ENCODE results near the gene EIF3K. TPM values are rescaled to one million over a fixed set of nuclear protein-coding genes. Genes with fewer than 3 reads are reported as not detected.
A peak's percentile ranks its signal among the peaks of the same experiment; 100 is the strongest.

EIF3K gene
- total and polyA plus RNA-seq, 11 donors, result 447 to 1,239 (median 622) TPM

DNA sequence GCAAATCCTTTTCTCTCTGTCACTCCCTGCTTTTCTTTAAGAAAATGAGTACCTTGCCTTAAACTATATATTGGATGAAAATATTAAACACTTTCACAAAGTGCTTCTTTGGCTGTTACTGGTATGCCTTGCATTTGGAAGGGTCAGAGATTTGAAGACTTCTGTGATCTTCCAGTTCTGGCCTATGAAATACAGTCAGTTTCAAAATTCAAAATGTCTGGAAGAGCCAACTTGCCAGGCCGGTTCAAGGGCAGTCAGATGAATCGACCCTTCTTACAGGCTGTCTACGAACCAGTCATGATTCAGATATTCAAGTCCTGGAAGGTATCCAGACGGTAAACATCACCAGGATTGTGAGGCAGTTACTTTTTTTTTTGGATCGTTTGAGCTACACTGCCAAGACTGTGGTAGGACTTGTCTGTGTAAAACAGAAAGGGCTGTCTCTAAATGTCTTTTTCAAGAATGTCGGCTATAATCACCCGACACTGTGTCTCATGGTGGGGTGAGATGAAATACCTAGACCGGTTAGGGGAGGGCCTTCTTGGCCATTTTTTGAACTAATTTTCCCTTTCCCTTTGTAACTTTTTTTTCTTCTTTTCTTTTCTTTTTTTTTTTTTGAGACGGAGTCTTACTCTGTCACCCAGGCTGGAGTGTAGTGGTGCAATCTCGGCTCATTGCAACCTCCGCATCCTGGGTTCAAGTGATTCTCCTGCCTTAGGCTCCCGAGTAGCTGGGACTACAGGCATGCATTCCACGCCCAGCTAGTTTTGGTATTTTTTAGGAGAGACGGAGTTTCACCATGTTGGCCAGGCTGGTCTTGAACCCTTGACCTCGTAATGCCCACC lies 39.7 kb downstream of the EIF3K start:
- intact Hi-C loops (cut with DNase I), result loop anchor here in 5 of 10 donors (5.0 to 10.0 kb wide), 3 partner anchors 34 to 176 kb away; partner anchors contain the start of gene ECH1 (in 1 of the 5)
- ATAC-seq (peak; percentile 74 to 83 (median 76)), DNase-seq (peak in 1 of 5 donors; percentile 66)
- Histone ChIP-seq H3K4me1 (peaks cover 55 to 100% (median 99%) of the 10 kb centered on the region in 12 donors), H3K27ac (peak overlapping the region; percentile 71 to 99 (median 96)), H3K4me3 (peak overlapping the region in 5 of 12 donors; percentile 3 to 38 (median 15)), H3K9me3 (no peaks in the 10 kb centered on the region), H3K27me3 (no peaks in the 10 kb centered on the region), H3K36me3 (peaks cover 0 to 29% (median 10%) of the 10 kb centered on the region in 9 donors)
- TF ChIP-seq POLR2A (IDR thresholded peaks at IDR 0.05) (no peak), CTCF (IDR thresholded peaks at IDR 0.05) (no peak)
- 22 to 27% (median 23%) methylated on average over 15 of the region's 15 CpGs for WGBS, 4 donors

DNA sequence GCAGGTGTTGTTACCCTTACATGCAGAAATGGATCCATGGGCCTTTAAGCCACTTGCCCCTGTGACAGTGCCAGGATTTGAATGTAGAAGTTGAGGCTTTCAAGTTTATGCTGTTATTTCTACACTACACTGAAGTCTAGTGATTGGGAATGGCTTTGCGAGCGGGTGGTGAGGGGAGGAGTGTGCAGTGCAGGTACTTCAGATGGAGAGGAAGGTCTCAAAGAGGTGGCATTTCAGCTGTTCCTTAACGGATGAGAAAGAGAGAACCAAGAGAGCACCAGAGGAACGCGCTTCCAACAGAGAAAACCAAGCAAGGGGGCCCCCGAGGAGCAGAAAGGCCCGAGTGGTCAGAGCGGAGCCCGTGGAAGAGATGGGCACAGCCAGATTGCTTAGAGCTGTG lies 41.7 kb downstream of the EIF3K start:
- intact Hi-C loops (cut with DNase I), result no loop called here
- Histone ChIP-seq H3K4me3 (no peak overlapping the region), H3K27ac (peak overlapping the region; percentile 71 to 99 (median 96)), H3K27me3 (no peaks in the 10 kb centered on the region), H3K4me1 (peaks cover 64 to 100% (median 99%) of the 10 kb centered on the region in 12 donors), H3K36me3 (peaks cover 0 to 24% (median 6%) of the 10 kb centered on the region in 9 donors), H3K9me3 (no peaks in the 10 kb centered on the region)
- DNase-seq (no peak), ATAC-seq (no peak)
- 70 to 79% (median 72%) methylated on average over 9 of the region's 9 CpGs for WGBS, 4 donors
- TF ChIP-seq POLR2A (IDR thresholded peaks at IDR 0.05) (no peak), CTCF (IDR thresholded peaks at IDR 0.05) (no peak)

DNA sequence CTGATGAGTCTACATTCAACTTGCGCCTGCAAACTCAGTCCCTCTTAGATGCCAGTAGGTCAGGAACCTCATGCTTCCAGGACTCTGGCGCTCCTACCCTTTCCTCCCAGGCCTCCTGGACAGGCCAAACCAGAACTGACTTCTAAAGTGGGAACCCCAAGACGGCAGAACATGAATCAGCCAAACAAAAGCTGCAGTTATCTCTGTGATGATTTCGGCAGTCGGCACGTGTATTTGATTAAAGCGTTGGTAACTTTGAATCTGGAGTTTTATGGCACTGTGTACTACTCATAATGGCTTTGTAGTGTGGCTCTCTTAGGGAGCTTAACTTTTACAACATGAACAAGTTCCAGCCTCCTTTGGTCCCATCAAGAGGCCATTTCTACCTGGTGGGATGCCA lies 42.1 kb downstream of the EIF3K start:
- H3K27ac ChIP-seq, result peak overlapping the region; percentile 71 to 99 (median 96)
- no peak overlapping the region for H3K4me3 ChIP-seq
- no peak for ATAC-seq
- 45 to 53% (median 48%) methylated on average over 6 to 7 of the region's 7 CpGs for WGBS, 4 donors
- no peaks in the 10 kb centered on the region for H3K9me3 ChIP-seq
- no peak for DNase-seq
- intact Hi-C loops (cut with DNase I), result no loop called here
- TF ChIP-seq CTCF (IDR thresholded peaks at IDR 0.05) (no peak), POLR2A (IDR thresholded peaks at IDR 0.05) (no peak)
- peaks cover 64 to 100% (median 99%) of the 10 kb centered on the region in 12 donors for H3K4me1 ChIP-seq
- no peaks in the 10 kb centered on the region for H3K27me3 ChIP-seq
- H3K36me3 ChIP-seq, result peaks cover 0 to 21% (median 5%) of the 10 kb centered on the region in 9 donors

GRCh38 chr19:38661996-38662395 lies 43.0 kb downstream of the EIF3K start:
- Histone ChIP-seq H3K36me3 (peaks cover 0 to 15% (median 0%) of the 10 kb centered on the region in 9 donors), H3K27me3 (no peaks in the 10 kb centered on the region), H3K4me3 (no peak overlapping the region), H3K9me3 (no peaks in the 10 kb centered on the region), H3K4me1 (peaks cover 62 to 100% (median 99%) of the 10 kb centered on the region in 12 donors), H3K27ac (peak overlapping the region; percentile 88 to 99 (median 96))
- no peak for TF ChIP-seq CTCF (IDR thresholded peaks at IDR 0.05)
- TF ChIP-seq POLR2A (IDR thresholded peaks at IDR 0.05), result no peak
- ATAC-seq (no peak), DNase-seq (no peak)
- WGBS, 4 donors, result 0 to 12% (median 7%) methylated on average over 1 of the region's 1 CpG
- intact Hi-C loops (cut with DNase I), result no loop called here

Measured in heart left ventricle (tissue), 16 donors.